Measurements from ENCODE around the gene TMPRSS6. TPM values are rescaled to one million over a fixed set of nuclear protein-coding genes. Genes with fewer than 3 reads are reported as not detected.

Gene TMPRSS6
- total and polyA plus RNA-seq, 3 experiments from 2014 or later = 0.16 to 0.68 (median 0.42) TPM

- H3K9me3 ChIP-seq (ENCODE audit: low read length) = no peaks in the 10 kb centered on the region
- H3K9me3 Mint-ChIP-seq = no peaks in the 10 kb centered on the region
- H3K27me3 ChIP-seq (ENCODE audit: insufficient read depth, low read length, poor library complexity, severe bottlenecking) = no peaks in the 10 kb centered on the region
- peaks cover 11% of the 10 kb centered on the region for H3K36me3 ChIP-seq (ENCODE audit: insufficient read depth, low read length)
- H3K4me1 ChIP-seq (ENCODE audit: insufficient read depth, low read length) = peaks cover 10% of the 10 kb centered on the region
- peak overlapping the region in 2 of 8 donors; percentile 32 to 47 for H3K27ac Mint-ChIP-seq
- no peak overlapping the region for H3K4me3 Mint-ChIP-seq
- H3K4me3 ChIP-seq (ENCODE audit: low read length) = no peak overlapping the region
- no peak overlapping the region for H3K27ac ChIP-seq (ENCODE audit: low read depth, low read length)
- peaks cover 6 to 23% (median 11%) of the 10 kb centered on the region in 3 donors for H3K4me1 Mint-ChIP-seq
- no peaks in the 10 kb centered on the region for H3K27me3 Mint-ChIP-seq
- CTCF ChIA-PET = no interaction called here
- peaks cover 0 to 50% (median 4%) of the 10 kb centered on the region in 3 donors for H3K36me3 Mint-ChIP-seq
- POLR2A ChIA-PET = no interaction called here
- no peak for DNase-seq
Observed at GRCh38 chr22:37054600-37055365, 54.7 kb downstream of the TMPRSS6 start.

GRCh38 chr22:37054056-37054395, 55.5 kb downstream of the TMPRSS6 start:
- Mint-ChIP-seq H3K9me3 (no peaks in the 10 kb centered on the region), H3K4me3 (peak overlapping the region in 5 of 7 donors; percentile 12 to 82 (median 57)), H3K36me3 (peaks cover 0 to 47% (median 4%) of the 10 kb centered on the region in 3 donors), H3K27me3 (no peaks in the 10 kb centered on the region), H3K4me1 (peaks cover 6 to 20% (median 11%) of the 10 kb centered on the region in 3 donors), H3K27ac (peak overlapping the region in 1 of 8 donors; percentile 59)
- Histone ChIP-seq H3K4me3 (ENCODE audit: low read length) (no peak overlapping the region), H3K36me3 (ENCODE audit: insufficient read depth, low read length) (peaks cover 11% of the 10 kb centered on the region), H3K27ac (ENCODE audit: low read depth, low read length) (no peak overlapping the region), H3K4me1 (ENCODE audit: insufficient read depth, low read length) (peaks cover 10% of the 10 kb centered on the region), H3K9me3 (ENCODE audit: low read length) (no peaks in the 10 kb centered on the region), H3K27me3 (ENCODE audit: insufficient read depth, low read length, poor library complexity, severe bottlenecking) (no peaks in the 10 kb centered on the region)
- POLR2A ChIA-PET = no interaction called here
- DNase-seq = no peak
- CTCF ChIA-PET = no interaction called here

- Mint-ChIP-seq H3K4me3 (peak overlapping the region in 5 of 7 donors; percentile 57 to 88 (median 82)), H3K27me3 (no peaks in the 10 kb centered on the region), H3K9me3 (no peaks in the 10 kb centered on the region), H3K4me1 (peaks cover 6 to 20% (median 11%) of the 10 kb centered on the region in 3 donors), H3K27ac (peak overlapping the region in 3 of 8 donors; percentile 33 to 85 (median 38)), H3K36me3 (peaks cover 0 to 47% (median 4%) of the 10 kb centered on the region in 3 donors)
- DNase-seq = no peak
- Histone ChIP-seq H3K4me1 (ENCODE audit: insufficient read depth, low read length) (peaks cover 10% of the 10 kb centered on the region), H3K27me3 (ENCODE audit: insufficient read depth, low read length, poor library complexity, severe bottlenecking) (no peaks in the 10 kb centered on the region), H3K36me3 (ENCODE audit: insufficient read depth, low read length) (peaks cover 11% of the 10 kb centered on the region), H3K27ac (ENCODE audit: low read depth, low read length) (no peak overlapping the region), H3K9me3 (ENCODE audit: low read length) (no peaks in the 10 kb centered on the region), H3K4me3 (ENCODE audit: low read length) (no peak overlapping the region)
- ChIA-PET CTCF (no interaction called here), POLR2A (no interaction called here)
Observed at GRCh38 chr22:37053310-37054055, 56.0 kb downstream of the TMPRSS6 start.

GRCh38 chr22:37052386-37053309, 56.9 kb downstream of the TMPRSS6 start:
- no peak overlapping the region for H3K4me3 ChIP-seq (ENCODE audit: low read length)
- Mint-ChIP-seq H3K9me3 (no peaks in the 10 kb centered on the region), H3K4me3 (peak overlapping the region; percentile 77 to 88 (median 84)), H3K36me3 (peaks cover 0 to 40% (median 4%) of the 10 kb centered on the region in 3 donors), H3K27me3 (no peaks in the 10 kb centered on the region), H3K4me1 (peaks cover 6 to 20% (median 11%) of the 10 kb centered on the region in 3 donors), H3K27ac (peak overlapping the region in 7 of 8 donors; percentile 45 to 93 (median 86))
- POLR2A ChIA-PET = no interaction called here
- CTCF ChIA-PET = interaction anchor here (1.5 kb wide), 1 partner anchor 514 kb away, joined by 3 read pairs; no protein-coding TSS in a partner anchor
- no peak for DNase-seq
- H3K27ac ChIP-seq (ENCODE audit: low read depth, low read length) = no peak overlapping the region
- H3K36me3 ChIP-seq (ENCODE audit: insufficient read depth, low read length) = peaks cover 11% of the 10 kb centered on the region
- H3K27me3 ChIP-seq (ENCODE audit: insufficient read depth, low read length, poor library complexity, severe bottlenecking) = no peaks in the 10 kb centered on the region
- H3K4me1 ChIP-seq (ENCODE audit: insufficient read depth, low read length) = peaks cover 10% of the 10 kb centered on the region
- no peaks in the 10 kb centered on the region for H3K9me3 ChIP-seq (ENCODE audit: low read length)

- ChIA-PET POLR2A (interaction anchor here (0.8 to 0.9 kb wide), 2 partner anchors 20 to 148 kb away, joined by 3 to 4 read pairs; no protein-coding TSS in a partner anchor), CTCF (interaction anchor here (0.5 to 1.5 kb wide), 3 partner anchors 148 to 515 kb away, joined by 3 to 5 read pairs (median 3); no protein-coding TSS in a partner anchor)
- peaks cover 6 to 20% (median 11%) of the 10 kb centered on the region in 3 donors for H3K4me1 Mint-ChIP-seq
- Histone ChIP-seq H3K27me3 (ENCODE audit: insufficient read depth, low read length, poor library complexity, severe bottlenecking) (no peaks in the 10 kb centered on the region), H3K36me3 (ENCODE audit: insufficient read depth, low read length) (peaks cover 11% of the 10 kb centered on the region), H3K4me3 (ENCODE audit: low read length) (peak within 1 kb of the TSS; percentile 62), H3K9me3 (ENCODE audit: low read length) (no peaks in the 10 kb centered on the region), H3K27ac (ENCODE audit: low read depth, low read length) (no peak within 1 kb of the TSS), H3K4me1 (ENCODE audit: insufficient read depth, low read length) (peaks cover 10% of the 10 kb centered on the region)
- H3K4me3 Mint-ChIP-seq = peak within 1 kb of the TSS; percentile 77 to 88 (median 84)
- DNase-seq = peak; percentile 58 to 79 (median 69)
- no peaks in the 10 kb centered on the region for H3K27me3 Mint-ChIP-seq
- H3K36me3 Mint-ChIP-seq = peaks cover 0 to 30% (median 3%) of the 10 kb centered on the region in 3 donors
- H3K27ac Mint-ChIP-seq = peak within 1 kb of the TSS in 7 of 8 donors; percentile 45 to 93 (median 86)
- no peaks in the 10 kb centered on the region for H3K9me3 Mint-ChIP-seq
Observed at GRCh38 chr22:37051391-37052385, 57.8 kb downstream of the TMPRSS6 start, which contains the start of gene KCTD17. KCTD17 (plus strand) TSS chr22:37051742; CDS start chr22:37051761, 19 bp downstream.

- no peaks in the 10 kb centered on the region for H3K9me3 ChIP-seq (ENCODE audit: low read length)
- no peak overlapping the region for H3K27ac ChIP-seq (ENCODE audit: low read depth, low read length)
- POLR2A ChIA-PET = interaction anchor here (0.8 to 0.9 kb wide), 2 partner anchors 19 to 149 kb away, joined by 3 to 4 read pairs; no protein-coding TSS in a partner anchor
- no peak overlapping the region for H3K4me3 ChIP-seq (ENCODE audit: low read length)
- H3K4me3 Mint-ChIP-seq = peak overlapping the region in 5 of 7 donors; percentile 70 to 81 (median 80)
- H3K9me3 Mint-ChIP-seq = no peaks in the 10 kb centered on the region
- H3K4me1 ChIP-seq (ENCODE audit: insufficient read depth, low read length) = peaks cover 10% of the 10 kb centered on the region
- peaks cover 11% of the 10 kb centered on the region for H3K36me3 ChIP-seq (ENCODE audit: insufficient read depth, low read length)
- H3K27ac Mint-ChIP-seq = no peak overlapping the region
- CTCF ChIA-PET = interaction anchor here (1.5 kb wide), 2 partner anchors 149 to 516 kb away, joined by 3 to 5 read pairs; no protein-coding TSS in a partner anchor
- H3K4me1 Mint-ChIP-seq = peaks cover 6 to 20% (median 11%) of the 10 kb centered on the region in 3 donors
- no peak for DNase-seq
- peaks cover 0 to 23% (median 3%) of the 10 kb centered on the region in 3 donors for H3K36me3 Mint-ChIP-seq
- no peaks in the 10 kb centered on the region for H3K27me3 ChIP-seq (ENCODE audit: insufficient read depth, low read length, poor library complexity, severe bottlenecking)
- H3K27me3 Mint-ChIP-seq = no peaks in the 10 kb centered on the region
Observed at GRCh38 chr22:37050913-37051312, 58.6 kb downstream of the TMPRSS6 start.

Measured in CD8-positive, alpha-beta memory T cell (primary cell).